OCI-LY7 (cell line): ENCODE data around the gene LRRK1.

Experiments used
- CTCF ChIP-seq: fragments of 200-600 bp; sonication (generic); conservative IDR thresholded peaks from 2 replicates; pipeline ENCODE4 v1.5.1; 2014; ENCODE audit warnings: mild to moderate bottlenecking, antibody characterized with exemption, low read length, moderate library complexity, mixed read lengths
- EZH2phosphoT487 ChIP-seq: fragments of 200-600 bp; sonication (generic); IDR thresholded peaks from 2 replicates; pipeline ENCODE4 v1.6.1; 2018; ENCODE audit warnings: low read depth, borderline replicate concordance, mild to moderate bottlenecking, mixed run types, antibody characterized with exemption, low read length, moderate library complexity, mixed read lengths

DNA sequence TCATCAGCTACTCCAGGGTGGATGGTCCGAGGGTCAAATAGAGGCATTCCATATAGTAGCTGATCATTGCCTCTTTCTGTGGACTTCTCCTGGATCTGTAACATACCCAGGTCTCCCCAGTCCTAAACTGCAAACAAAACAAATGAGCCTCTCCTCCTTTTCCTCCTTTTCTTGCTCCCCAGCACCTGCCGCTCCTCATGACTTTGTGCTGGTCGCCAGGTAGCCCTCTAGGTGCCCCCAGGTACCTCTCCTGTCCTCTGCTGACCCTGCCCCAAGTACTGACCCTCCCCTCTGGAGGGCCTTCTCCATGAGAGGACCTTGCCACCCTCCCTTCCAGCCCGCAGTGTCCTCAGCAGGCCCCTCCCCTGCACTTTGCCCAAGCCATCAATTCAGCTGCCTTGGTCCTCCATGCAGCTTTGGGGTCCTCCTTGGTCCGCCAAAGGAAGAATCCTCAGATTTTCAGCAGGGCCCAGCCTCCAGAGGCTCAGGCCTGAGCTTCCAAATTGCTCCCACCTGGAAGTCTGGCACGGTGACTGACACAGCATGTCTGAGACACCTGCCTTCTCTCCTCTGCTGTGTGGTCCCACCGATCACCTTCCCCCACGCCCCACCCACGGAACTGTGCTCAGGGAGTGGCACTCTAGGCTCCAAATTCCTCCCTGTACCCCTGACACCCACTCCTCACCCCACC lies 111.0 kb downstream of the LRRK1 start:
- no peak for TF ChIP-seq EZH2phosphoT487
- TF ChIP-seq CTCF = no peak
